ENCODE results near the gene GSTT4. TPM values are rescaled to one million over a fixed set of nuclear protein-coding genes. Genes with fewer than 3 reads are reported as not detected.
"Not testable (repeated sequence)": the region's sequence is repeated elsewhere in the genome, so short reads cannot be mapped to it uniquely, and the experiment has no call there.

GSTT4 gene
- total RNA-seq, 1 donor from 2014 or later, result not detected

- DNase-seq (ENCODE audit: low spot score), result not testable (repeated sequence)
Measured at GRCh38 chr22:23954193-23954990, 50.9 kb downstream of the GSTT4 start.

- not testable (repeated sequence) for DNase-seq (ENCODE audit: low spot score)
Measured at GRCh38 chr22:23953485-23953884, 51.8 kb downstream of the GSTT4 start.

GRCh38 chr22:23952794-23953405 lies 52.4 kb downstream of the GSTT4 start:
- not testable (repeated sequence) for DNase-seq (ENCODE audit: low spot score)

- DNase-seq (ENCODE audit: low spot score), result not testable (repeated sequence)
Measured at GRCh38 chr22:23951383-23951782, 53.9 kb downstream of the GSTT4 start.

GRCh38 chr22:23949764-23950163 lies 55.5 kb downstream of the GSTT4 start:
- not testable (repeated sequence) for DNase-seq (ENCODE audit: low spot score)

Other genes starting within 250 kb of the GSTT4 start
- gene C22orf15, start 242.5 kb downstream of the GSTT4 start, total RNA-seq (ENCODE audit: insufficient read depth, low replicate concordance), result not detected
- gene CHCHD10, start 237.5 kb downstream of the GSTT4 start, total RNA-seq (ENCODE audit: insufficient read depth, low replicate concordance), result not detected
- 13.7 TPM for gene MMP11, start 232.6 kb downstream of the GSTT4 start, total RNA-seq (ENCODE audit: insufficient read depth, low replicate concordance)
- 8.9 TPM for gene SMARCB1, start 218.5 kb downstream of the GSTT4 start, total RNA-seq (ENCODE audit: insufficient read depth, low replicate concordance)
- gene DERL3, start 166.4 kb downstream of the GSTT4 start, total RNA-seq (ENCODE audit: insufficient read depth, low replicate concordance), result not detected
- gene SLC2A11, start 147.6 kb downstream of the GSTT4 start, total RNA-seq (ENCODE audit: insufficient read depth, low replicate concordance), result 6.7 TPM
- 202 TPM for gene MIF, start 111.1 kb downstream of the GSTT4 start, total RNA-seq (ENCODE audit: insufficient read depth, low replicate concordance)
- gene GSTT2B, start 44.3 kb downstream of the GSTT4 start, total RNA-seq (ENCODE audit: insufficient read depth, low replicate concordance), result 7.2 TPM
- 3.6 TPM for gene DDTL, start 38.6 kb downstream of the GSTT4 start, total RNA-seq (ENCODE audit: insufficient read depth, low replicate concordance)
- 21.4 TPM for gene DDT, start 31.0 kb downstream of the GSTT4 start, total RNA-seq (ENCODE audit: insufficient read depth, low replicate concordance)
- gene GSTT2, start 25.3 kb downstream of the GSTT4 start, total RNA-seq (ENCODE audit: insufficient read depth, low replicate concordance), result not detected
- 65.0 TPM for gene CABIN1, start 5.9 kb upstream of the GSTT4 start, total RNA-seq (ENCODE audit: insufficient read depth, low replicate concordance)
- 12.3 TPM for gene SUSD2, start 176.0 kb upstream of the GSTT4 start, total RNA-seq (ENCODE audit: insufficient read depth, low replicate concordance)
- 7.5 TPM for gene GGT5, start 239.6 kb upstream of the GSTT4 start, total RNA-seq (ENCODE audit: insufficient read depth, low replicate concordance)

Data from umbilical cord (tissue), 2 donors.